22Rv1 (cell line): Measurements from ENCODE around the gene USP17L21.
"Not testable (repeated sequence)": the region's sequence is repeated elsewhere in the genome, so short reads cannot be mapped to it uniquely, and the experiment has no call there.

ENCODE experiments used
- CTCF ChIP-seq: fragments of 450-650 bp; IDR thresholded peaks from 2 replicates; pipeline ENCODE4 v1.5.1; 2017; ENCODE audit warnings: mild to moderate bottlenecking
- ZFX ChIP-seq: fragments of 450-650 bp; IDR thresholded peaks from 2 replicates; pipeline ENCODE4 v1.6.1; 2017; ENCODE audit warnings: antibody characterized with exemption, borderline replicate concordance

DNA sequence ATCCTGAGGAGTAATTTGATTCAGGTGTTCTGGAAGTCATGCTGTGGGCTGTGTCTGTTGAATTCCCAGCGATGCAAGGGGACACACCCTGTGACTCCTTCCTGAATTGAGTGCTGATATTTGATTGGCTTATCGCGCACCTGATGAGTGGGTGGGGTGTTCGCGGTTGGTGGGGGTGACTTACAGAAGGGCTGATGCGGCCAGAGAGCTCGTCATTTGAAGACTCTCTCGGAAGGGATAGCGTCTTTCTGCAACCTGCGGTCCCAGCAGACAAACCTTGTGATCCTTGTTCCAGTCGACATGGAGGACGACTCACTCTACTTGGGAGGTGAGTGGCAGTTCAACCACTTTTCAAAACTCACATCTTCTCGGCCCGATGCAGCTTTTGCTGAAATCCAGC is 19.1 kb upstream of the USP17L21 start, which contains the start of gene USP17L17:
- TF ChIP-seq CTCF, ZFX: not testable (repeated sequence)
